ENCODE data around the gene RMND1.

GRCh38 chr6:151461673-151462072 is 9.7 kb upstream of the RMND1 start:
- TF ChIP-seq POLR2AphosphoS5 (IDR thresholded peaks at IDR 0.05; ENCODE audit: low read depth, low read length) = no peak
- no peak for TF ChIP-seq POLR2A (IDR thresholded peaks at IDR 0.05; ENCODE audit: low read depth, low read length)
- TF ChIP-seq TAF1 (IDR thresholded peaks at IDR 0.05; ENCODE audit: low read depth, low read length) = no peak

Measured in GM12891 (cell line).